ENCODE measurements around the gene MAB21L4. TPM values are rescaled to one million over a fixed set of nuclear protein-coding genes. Genes with fewer than 3 reads are reported as not detected.
A peak's percentile ranks its signal among the peaks of the same experiment; 100 is the strongest.

MAB21L4 gene
- polyA plus RNA-seq, 2 of the 4 experiments (the other 2 are of a cell fraction): not detected

DNA sequence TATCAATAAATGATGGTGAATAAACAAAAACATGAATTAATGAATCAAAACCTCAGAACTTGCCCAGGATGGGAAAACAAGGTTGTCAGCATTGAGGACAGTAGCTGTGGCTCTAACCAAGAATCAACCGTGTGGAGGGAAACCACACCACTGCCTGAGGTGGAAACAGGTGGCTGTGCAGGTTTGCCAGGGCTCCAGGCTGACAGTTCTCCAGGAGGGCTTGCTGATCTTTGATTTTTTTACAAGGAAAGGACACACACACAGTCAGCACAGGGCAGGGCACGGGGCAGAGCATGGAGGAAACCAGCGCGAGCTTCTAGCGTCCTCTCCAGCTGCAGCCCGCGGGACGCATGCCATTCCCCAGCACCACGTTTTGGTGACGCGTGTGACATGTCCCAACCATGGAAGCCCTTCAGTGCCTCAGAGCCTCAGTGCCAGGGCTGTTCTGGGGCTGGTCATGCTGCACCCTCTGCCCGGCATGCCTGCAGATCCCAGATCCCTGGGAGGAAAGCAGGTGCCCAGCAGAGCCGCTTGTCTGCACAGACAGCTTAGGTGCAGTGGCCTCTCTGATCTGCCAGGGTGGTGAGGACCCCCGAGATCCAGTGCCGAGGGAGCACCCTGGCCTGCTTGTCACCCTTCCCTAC is 43.2 kb downstream of the MAB21L4 start (continued):
- no peak for TF ChIP-seq JUNB (IDR thresholded peaks at IDR 0.05)
- TF ChIP-seq HOXA7 (CRISPR knock-in tag; IDR thresholded peaks at IDR 0.05): no peak

DNA sequence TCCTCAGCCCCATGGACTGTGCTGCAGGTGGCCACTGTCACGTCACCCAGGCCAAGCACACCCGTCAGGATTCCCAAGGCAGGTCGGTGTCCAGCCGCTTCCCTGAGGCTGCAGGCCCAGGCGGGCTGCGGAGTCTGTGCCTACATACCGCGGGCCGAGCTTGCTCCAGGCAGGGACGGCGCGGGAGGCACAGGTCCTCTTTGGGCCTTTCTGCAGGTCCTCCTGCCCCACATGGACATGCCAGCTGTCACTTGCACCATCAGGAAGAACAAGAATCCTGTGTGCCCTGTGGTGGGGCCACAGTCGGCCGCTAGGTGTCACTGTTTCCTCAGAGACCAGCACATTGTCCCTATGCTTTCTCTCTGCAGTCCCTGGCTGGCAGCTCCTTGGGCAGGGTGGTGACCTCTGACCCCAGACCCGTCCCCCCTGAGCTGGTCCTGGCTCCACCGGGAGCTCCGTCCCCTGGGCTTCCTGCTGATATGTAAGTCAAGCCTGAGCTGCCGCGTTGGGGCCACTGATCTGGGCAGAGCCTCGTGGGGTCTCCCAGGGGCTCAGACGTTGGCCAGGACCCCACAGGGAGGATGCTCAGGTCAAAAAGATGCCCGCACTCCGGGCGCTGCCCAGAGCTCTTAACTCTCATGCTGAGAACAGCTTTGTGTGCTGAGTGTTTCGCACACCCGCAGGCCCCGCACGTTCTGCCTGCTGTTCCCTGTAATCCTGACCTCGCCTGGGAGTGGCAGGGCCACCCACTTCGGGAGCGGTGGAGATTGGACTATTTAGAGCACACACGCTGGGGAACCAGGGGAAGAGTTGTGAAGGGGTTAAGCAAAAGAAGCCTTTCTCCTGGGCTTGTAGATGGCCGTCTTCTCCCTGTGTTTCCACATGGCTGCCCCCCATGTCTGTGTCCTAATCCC is 44.6 kb downstream of the MAB21L4 start:
- peak; percentile 76 to 81 for DNase-seq (ENCODE audit: low read depth in 1 of 2, low spot score in 1 of 2)
- peak; percentile 92 to 98 for ATAC-seq
- 39% methylated on average over 30 of the region's 33 CpGs for WGBS (ENCODE audit: missing lambda C conversion rate)
- ChIA-PET CTCF (interaction anchor here (0.6 to 3.8 kb wide), 62 partner anchors 10 to 1028 kb away, joined by 3 to 44 read pairs (median 4); partner anchors contain the start of genes AGXT, ATG4B and D2HGDH), POLR2A (no interaction called here)
- H3K27ac ChIP-seq: no peak overlapping the region
- no peaks in the 10 kb centered on the region for H3K4me1 ChIP-seq
- no peak for FAIRE-seq
- H3K4me3 ChIP-seq: no peak overlapping the region
- no peaks in the 10 kb centered on the region for H3K9me3 ChIP-seq
- no peak overlapping the region for H3K4me2 ChIP-seq
- TF ChIP-seq, protein P1, sequence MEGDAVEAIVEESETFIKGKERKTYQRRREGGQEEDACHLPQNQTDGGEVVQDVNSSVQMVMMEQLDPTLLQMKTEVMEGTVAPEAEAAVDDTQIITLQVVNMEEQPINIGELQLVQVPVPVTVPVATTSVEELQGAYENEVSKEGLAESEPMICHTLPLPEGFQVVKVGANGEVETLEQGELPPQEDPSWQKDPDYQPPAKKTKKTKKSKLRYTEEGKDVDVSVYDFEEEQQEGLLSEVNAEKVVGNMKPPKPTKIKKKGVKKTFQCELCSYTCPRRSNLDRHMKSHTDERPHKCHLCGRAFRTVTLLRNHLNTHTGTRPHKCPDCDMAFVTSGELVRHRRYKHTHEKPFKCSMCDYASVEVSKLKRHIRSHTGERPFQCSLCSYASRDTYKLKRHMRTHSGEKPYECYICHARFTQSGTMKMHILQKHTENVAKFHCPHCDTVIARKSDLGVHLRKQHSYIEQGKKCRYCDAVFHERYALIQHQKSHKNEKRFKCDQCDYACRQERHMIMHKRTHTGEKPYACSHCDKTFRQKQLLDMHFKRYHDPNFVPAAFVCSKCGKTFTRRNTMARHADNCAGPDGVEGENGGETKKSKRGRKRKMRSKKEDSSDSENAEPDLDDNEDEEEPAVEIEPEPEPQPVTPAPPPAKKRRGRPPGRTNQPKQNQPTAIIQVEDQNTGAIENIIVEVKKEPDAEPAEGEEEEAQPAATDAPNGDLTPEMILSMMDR (IDR thresholded peaks at IDR 0.05): peak; percentile 90
- TF ChIP-seq SMC3 (IDR thresholded peaks at IDR 0.05) (peak; percentile 70), JUN (IDR thresholded peaks at IDR 0.05) (no peak), RAD21 (conservative IDR thresholded peaks at IDR 0.05 in 1 of 2, IDR thresholded peaks at IDR 0.05 in 1 of 2) (peak; percentile 94 to 97), MYC (IDR thresholded peaks at IDR 0.05; ENCODE audit: borderline replicate concordance, low read length) (no peak)

DNA sequence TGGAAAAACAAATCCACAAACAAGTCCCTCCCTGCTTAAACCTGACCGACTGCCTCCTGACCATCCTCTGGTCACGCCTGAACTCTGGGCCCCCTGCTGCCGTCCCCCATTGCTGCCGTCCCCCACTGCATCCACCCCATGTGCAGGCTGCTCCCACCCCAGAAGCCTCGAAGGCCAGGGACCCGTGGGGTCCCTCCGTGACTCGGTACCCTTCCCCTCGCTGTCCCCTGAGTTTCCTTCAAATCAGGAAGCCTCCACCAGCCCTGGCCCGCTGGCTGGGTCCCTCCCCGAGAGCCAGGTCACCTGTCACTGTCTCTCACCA is 45.2 kb downstream of the MAB21L4 start:
- TF ChIP-seq, protein P2, sequence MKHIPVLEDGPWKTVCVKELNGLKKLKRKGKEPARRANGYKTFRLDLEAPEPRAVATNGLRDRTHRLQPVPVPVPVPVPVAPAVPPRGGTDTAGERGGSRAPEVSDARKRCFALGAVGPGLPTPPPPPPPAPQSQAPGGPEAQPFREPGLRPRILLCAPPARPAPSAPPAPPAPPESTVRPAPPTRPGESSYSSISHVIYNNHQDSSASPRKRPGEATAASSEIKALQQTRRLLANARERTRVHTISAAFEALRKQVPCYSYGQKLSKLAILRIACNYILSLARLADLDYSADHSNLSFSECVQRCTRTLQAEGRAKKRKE (CRISPR knock-in tag; IDR thresholded peaks at IDR 0.05; ENCODE audit: low read depth): no peak
- TF ChIP-seq ESRRA (IDR thresholded peaks at IDR 0.05; ENCODE audit: borderline replicate concordance, low read length): no peak
- TF ChIP-seq POLR2A (IDR thresholded peaks at IDR 0.05; ENCODE audit: low read length): no peak
- TF ChIP-seq, protein P3, sequence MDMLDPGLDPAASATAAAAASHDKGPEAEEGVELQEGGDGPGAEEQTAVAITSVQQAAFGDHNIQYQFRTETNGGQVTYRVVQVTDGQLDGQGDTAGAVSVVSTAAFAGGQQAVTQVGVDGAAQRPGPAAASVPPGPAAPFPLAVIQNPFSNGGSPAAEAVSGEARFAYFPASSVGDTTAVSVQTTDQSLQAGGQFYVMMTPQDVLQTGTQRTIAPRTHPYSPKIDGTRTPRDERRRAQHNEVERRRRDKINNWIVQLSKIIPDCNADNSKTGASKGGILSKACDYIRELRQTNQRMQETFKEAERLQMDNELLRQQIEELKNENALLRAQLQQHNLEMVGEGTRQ (IDR thresholded peaks at IDR 0.05): no peak
- TF ChIP-seq MAZ (IDR thresholded peaks at IDR 0.05; ENCODE audit: borderline replicate concordance, low read depth, low read length): no peak
- no peak for TF ChIP-seq SMC3 (IDR thresholded peaks at IDR 0.05)
- no peak for TF ChIP-seq JUNB (IDR thresholded peaks at IDR 0.05)
- CTCF ChIA-PET: interaction anchor here (0.6 to 3.8 kb wide), 41 partner anchors 10 to 1028 kb away, joined by 3 to 44 read pairs (median 5); partner anchors contain the start of genes AGXT and D2HGDH
- ATAC-seq (peak in 1 of 2 experiments; percentile 4; a peak in 2 of 6 replicates), DNase-seq (ENCODE audit: low read depth in 1 of 2, low spot score in 1 of 2) (no peak), FAIRE-seq (no peak)
- no peak overlapping the region for H3K27ac ChIP-seq
- no peaks in the 10 kb centered on the region for H3K4me1 ChIP-seq
- WGBS (ENCODE audit: missing lambda C conversion rate): 76% methylated on average over 6 of the region's 11 CpGs
- H3K9me3 ChIP-seq: no peaks in the 10 kb centered on the region
- H3K4me3 ChIP-seq: no peak overlapping the region
- POLR2A ChIA-PET: no interaction called here
- H3K4me2 ChIP-seq: no peak overlapping the region

DNA sequence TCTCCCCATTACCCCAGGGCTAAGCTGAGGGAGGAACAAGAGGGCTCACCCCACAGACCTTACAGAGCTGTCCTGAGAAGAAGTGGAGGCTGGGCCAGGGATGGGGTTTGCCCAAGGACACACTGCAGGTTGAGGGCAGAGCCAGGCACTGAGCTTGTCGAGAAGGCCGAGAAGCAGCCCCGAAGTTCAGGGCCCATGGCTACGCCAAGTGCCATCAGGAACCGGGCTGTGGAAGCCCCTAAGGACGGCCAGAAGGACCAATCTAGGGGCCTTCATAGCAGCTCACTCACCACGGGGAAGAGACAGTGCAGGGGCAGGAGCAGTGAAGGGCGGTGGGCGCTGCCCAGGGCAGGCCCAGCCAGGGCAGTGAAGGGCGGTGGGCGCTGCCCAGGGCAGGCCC is 45.9 kb downstream of the MAB21L4 start:
- CTCF ChIA-PET: interaction anchor here (1.6 to 3.8 kb wide), 3 partner anchors 9 to 1029 kb away, joined by 11 to 44 read pairs (median 17); no protein-coding TSS in a partner anchor
- WGBS (ENCODE audit: missing lambda C conversion rate): 60% methylated on average over 10 of the region's 11 CpGs
- Histone ChIP-seq H3K4me2 (no peak overlapping the region), H3K4me3 (no peak overlapping the region), H3K4me1 (no peaks in the 10 kb centered on the region), H3K27ac (no peak overlapping the region), H3K9me3 (peaks cover 2% of the 10 kb centered on the region; the same call in 2 of the 3 replicates)
- DNase-seq (ENCODE audit: low read depth in 1 of 2, low spot score in 1 of 2) (no peak), ATAC-seq (peak; percentile 13 to 42; a peak in 4 of 6 replicates), FAIRE-seq (no peak)
- POLR2A ChIA-PET: no interaction called here
- TF ChIP-seq FOXS1 (CRISPR knock-in tag; IDR thresholded peaks at IDR 0.05) (no peak), MYC (IDR thresholded peaks at IDR 0.05; ENCODE audit: borderline replicate concordance, low read length) (no peak), RCOR1 (IDR thresholded peaks at IDR 0.05; ENCODE audit: low read depth, low read length) (no peak), ZFP36 (IDR thresholded peaks at IDR 0.05; ENCODE audit: borderline replicate concordance, partially characterized antibody) (no peak)
- TF ChIP-seq, protein P4, sequence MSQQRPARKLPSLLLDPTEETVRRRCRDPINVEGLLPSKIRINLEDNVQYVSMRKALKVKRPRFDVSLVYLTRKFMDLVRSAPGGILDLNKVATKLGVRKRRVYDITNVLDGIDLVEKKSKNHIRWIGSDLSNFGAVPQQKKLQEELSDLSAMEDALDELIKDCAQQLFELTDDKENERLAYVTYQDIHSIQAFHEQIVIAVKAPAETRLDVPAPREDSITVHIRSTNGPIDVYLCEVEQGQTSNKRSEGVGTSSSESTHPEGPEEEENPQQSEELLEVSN (IDR thresholded peaks at IDR 0.05; ENCODE audit: borderline replicate concordance, low read depth): no peak
- TF ChIP-seq, protein P1 (IDR thresholded peaks at IDR 0.05): no peak
- TF ChIP-seq, protein P5, sequence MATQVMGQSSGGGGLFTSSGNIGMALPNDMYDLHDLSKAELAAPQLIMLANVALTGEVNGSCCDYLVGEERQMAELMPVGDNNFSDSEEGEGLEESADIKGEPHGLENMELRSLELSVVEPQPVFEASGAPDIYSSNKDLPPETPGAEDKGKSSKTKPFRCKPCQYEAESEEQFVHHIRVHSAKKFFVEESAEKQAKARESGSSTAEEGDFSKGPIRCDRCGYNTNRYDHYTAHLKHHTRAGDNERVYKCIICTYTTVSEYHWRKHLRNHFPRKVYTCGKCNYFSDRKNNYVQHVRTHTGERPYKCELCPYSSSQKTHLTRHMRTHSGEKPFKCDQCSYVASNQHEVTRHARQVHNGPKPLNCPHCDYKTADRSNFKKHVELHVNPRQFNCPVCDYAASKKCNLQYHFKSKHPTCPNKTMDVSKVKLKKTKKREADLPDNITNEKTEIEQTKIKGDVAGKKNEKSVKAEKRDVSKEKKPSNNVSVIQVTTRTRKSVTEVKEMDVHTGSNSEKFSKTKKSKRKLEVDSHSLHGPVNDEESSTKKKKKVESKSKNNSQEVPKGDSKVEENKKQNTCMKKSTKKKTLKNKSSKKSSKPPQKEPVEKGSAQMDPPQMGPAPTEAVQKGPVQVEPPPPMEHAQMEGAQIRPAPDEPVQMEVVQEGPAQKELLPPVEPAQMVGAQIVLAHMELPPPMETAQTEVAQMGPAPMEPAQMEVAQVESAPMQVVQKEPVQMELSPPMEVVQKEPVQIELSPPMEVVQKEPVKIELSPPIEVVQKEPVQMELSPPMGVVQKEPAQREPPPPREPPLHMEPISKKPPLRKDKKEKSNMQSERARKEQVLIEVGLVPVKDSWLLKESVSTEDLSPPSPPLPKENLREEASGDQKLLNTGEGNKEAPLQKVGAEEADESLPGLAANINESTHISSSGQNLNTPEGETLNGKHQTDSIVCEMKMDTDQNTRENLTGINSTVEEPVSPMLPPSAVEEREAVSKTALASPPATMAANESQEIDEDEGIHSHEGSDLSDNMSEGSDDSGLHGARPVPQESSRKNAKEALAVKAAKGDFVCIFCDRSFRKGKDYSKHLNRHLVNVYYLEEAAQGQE (IDR thresholded peaks at IDR 0.05): no peak

Measured in A549 (cell line).